Dedifferentiated amniotic fluid mesenchymal stem cell (primary cell): ENCODE measurements around the gene REEP6.
"Not testable (repeated sequence)": the region's sequence is repeated elsewhere in the genome, so short reads cannot be mapped to it uniquely, and the experiment has no call there.

Experiments
- DNase-seq: peaks from one replicate; pipeline ENCODE4 v3.0.0-alpha.2; 2016; ENCODE audit errors: extremely low spot score

REEP6 gene

GRCh38 chr19:1489463-1490310, 1.3 kb upstream of the REEP6 start:
- DNase-seq: no peak

GRCh38 chr19:1490311-1491113, 469 bp upstream of the REEP6 start, which contains the start of gene PCSK4:
Gene PCSK4, minus strand, starts transcription at chr19:1490350. Its CDS starts 4 bp downstream, at chr19:1490346.
- DNase-seq: peak; percentile 98

DNA sequence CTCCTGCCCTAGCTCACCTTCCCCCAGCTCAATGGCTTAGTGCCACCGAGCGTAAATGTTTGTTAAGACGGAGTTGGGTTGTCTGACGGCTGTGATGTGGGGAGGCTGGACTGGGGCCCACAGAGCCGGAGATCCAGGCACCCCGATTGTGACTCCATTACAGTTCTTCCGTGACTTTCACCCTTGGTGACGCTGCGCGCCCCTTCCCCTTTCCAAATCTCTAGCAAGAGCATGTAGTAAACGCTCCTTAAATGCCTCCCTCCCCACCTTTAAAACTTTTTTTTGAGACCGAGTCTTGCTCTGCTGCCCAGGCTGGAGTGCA, 829 bp downstream of the REEP6 start:
- no peak for DNase-seq

GRCh38 chr19:1492474-1493006, 1.6 kb downstream of the REEP6 start:
- DNase-seq: no peak

DNA sequence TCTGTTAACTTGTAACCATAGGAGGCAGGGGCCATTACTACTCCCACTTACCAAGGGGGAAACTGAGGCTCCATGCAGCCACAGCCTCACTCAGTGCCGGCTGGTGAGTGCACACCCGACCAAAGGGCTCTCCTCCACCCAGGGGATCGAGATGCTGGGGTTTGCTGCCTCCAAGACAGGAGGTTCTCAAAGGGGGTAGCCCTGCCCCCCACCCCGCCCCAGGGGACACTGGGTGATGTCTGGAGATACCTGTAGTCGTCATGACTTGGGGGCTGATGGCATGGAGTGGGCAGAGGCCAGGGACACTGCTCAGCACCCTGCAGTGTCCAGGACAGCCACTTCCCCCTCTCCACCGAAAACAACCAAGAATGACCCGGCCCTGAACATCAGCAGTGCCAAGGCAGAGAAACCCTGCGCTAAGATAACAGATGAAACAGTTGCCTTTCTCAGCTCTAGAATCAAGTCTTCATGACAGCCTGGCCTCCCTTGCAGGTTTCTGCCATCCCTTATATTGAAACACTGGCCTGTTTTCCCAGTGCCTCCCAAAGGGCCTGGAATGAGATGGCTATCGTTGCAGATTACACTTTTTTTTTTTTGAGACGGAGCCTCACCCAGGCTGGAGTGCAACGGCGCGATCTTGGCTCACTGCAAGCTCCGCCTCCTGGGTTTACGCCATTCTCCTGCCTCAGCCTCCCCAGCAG, 3.3 kb downstream of the REEP6 start:
- no peak for DNase-seq

- no peak for DNase-seq
These were observed 4.2 kb downstream of the REEP6 start for GRCh38 chr19:1495051-1495798.

DNA sequence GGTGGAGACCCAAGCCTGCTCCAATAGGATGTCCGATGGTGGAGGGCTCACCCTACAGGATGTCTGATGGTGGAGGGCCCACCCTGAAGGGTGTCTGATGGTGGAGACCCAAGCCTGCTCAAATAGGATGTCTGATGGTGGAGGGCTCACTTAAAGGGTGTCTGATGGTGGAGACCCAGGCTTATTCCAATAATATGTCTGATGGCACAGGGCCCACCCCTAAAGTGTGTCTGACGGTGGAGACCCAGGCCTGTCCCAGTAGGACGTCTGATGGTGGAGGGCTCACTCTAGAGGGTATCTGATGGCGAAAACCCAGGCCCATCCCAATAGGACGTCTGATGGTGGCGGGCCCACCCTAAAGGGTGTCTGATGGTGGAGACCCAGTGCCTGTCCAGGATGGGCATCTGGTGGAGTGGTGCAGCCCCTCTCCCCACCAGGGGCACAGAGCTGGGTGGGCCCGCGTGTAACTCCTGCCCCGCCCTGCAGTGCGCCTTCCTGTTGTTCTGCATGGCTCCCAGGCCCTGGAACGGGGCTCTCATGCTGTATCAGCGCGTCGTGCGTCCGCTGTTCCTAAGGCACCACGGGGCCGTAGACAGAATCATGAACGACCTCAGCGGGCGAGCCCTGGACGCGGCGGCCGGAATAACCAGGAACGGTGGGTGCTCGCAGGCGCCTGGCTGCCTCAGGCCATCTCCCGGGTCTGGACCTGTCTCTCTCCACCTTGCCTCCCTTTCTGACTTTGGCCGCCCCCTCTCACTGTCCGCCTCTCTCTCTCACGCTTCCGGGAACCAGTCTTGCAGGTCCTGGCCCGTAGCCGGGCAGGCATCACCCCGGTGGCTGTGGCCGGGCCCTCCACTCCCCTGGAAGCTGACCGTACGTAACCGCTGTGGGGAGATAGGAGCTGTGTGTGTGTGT, 5.1 kb downstream of the REEP6 start:
- DNase-seq: no peak

GRCh38 chr19:1496714-1497577, 6.0 kb downstream of the REEP6 start:
- no peak for DNase-seq

DNA sequence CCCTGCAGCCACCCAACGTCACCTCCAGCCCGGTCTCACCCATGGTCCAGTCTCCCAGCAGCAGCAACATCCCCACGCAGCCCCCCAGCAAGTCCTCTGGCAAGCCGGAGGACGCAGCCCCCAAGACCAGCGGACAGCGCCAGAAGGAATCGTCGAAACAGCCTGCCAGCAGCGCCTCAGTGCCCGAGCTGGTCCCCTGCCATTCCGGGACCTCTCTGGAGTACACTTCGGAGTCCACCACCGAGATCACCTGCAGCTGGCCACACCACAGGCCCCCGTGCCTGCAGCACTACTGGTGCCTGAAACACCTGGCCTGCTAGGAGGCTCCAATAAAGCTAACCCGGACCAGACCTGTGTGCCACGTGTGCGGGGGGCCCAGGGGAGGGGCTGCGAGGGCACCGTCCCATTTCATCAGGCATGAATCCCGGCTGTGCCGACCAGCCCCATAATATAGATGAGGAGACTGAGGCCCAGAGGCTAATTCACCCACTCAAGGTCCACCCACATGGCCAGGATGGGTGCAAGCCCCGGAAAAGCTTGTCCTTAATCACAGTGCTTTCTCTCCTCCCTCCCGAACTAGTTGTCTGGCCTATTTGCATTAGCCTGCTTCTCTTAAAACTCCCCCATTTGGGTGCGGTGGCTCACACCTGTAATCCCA, 6.7 kb downstream of the REEP6 start:
- DNase-seq: no peak

DNA sequence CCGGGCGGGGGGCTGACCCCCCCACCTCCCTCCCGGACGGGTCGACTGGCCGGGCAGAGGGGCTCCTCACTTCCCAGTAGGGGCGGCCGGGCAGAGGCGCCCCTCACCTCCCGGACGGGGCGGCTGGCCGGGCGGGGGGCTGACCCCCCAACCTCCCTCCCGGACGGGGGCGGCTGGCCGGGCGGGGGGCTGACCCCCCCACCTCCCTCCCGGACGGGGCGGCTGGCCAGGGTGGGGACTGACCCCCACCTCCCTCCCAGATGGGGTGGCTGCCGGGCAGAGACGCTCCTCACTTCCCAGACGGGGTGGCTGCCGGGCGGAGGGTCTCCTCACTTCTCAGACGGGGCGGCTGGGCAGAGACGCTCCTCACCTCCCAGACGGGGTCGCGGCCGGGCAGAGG, 8.2 kb downstream of the REEP6 start:
- DNase-seq: not testable (repeated sequence)

DNA sequence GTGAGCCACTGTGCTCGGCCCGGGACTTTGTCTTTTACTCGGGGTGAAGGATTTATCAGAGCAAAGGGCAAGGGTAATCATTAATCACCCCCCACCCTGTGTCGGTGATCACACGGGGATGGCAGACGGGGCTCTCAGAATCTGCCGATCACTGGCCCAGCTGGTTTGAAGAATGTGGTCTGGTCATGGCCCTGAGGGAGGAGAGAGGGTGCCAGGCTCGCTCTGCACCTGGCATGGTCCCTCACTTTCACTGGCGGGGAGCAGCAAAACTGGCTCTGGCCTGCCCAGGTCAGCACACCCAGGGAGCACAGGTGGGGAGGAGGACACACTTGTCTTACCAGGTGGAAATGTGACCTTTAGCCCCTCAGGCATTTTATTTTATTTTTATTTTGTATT, 10.2 kb downstream of the REEP6 start:
- DNase-seq: no peak

- DNase-seq: peak; percentile 21
These were observed 11.6 kb downstream of the REEP6 start for GRCh38 chr19:1502433-1503088.

GRCh38 chr19:1503089-1503924, 12.3 kb downstream of the REEP6 start:
- peak; percentile 29 for DNase-seq

- no peak for DNase-seq
These were observed 13.2 kb downstream of the REEP6 start for GRCh38 chr19:1503925-1504773.

- DNase-seq: no peak
These were observed 14.0 kb downstream of the REEP6 start for GRCh38 chr19:1505012-1505411.
